ENCODE data around the gene MAP1LC3B.

MAP1LC3B gene

DNA sequence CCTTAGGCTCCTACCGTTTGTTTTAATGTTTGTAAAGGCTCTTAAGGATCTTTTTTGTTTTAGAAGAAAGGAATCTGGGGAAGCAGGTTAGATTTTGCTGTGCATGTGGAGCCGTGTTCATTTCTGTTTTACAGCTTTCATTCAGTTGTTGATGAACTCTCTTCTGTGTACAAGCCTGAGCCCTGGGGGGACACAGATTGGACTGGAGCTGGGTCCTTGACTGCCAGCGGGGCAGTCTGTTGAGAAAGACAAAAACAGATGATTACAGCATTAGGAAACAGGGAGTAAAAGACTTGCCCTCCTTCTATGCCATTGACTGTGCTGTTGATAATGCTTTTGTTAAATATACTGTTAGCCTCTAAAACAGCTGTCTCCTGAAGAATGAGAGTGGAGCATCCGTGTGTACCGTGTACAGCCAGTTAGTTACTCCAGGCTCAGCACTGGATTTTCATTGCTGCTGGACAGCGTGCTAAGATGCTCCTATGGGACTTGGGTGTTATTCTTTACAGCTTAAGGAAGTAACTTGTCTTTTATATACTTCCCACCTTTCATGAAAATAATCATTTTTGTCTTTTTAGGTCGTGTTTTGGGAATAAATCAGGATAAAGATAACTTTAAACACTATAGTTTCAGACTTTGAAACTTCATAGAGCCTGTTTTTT lies 3.2 kb downstream of the MAP1LC3B start:
- H3K4me3 ChIP-seq (ENCODE audit: low read depth, low read length): no peak overlapping the region
- DNase-seq (ENCODE audit: low read depth): no peak

DNA sequence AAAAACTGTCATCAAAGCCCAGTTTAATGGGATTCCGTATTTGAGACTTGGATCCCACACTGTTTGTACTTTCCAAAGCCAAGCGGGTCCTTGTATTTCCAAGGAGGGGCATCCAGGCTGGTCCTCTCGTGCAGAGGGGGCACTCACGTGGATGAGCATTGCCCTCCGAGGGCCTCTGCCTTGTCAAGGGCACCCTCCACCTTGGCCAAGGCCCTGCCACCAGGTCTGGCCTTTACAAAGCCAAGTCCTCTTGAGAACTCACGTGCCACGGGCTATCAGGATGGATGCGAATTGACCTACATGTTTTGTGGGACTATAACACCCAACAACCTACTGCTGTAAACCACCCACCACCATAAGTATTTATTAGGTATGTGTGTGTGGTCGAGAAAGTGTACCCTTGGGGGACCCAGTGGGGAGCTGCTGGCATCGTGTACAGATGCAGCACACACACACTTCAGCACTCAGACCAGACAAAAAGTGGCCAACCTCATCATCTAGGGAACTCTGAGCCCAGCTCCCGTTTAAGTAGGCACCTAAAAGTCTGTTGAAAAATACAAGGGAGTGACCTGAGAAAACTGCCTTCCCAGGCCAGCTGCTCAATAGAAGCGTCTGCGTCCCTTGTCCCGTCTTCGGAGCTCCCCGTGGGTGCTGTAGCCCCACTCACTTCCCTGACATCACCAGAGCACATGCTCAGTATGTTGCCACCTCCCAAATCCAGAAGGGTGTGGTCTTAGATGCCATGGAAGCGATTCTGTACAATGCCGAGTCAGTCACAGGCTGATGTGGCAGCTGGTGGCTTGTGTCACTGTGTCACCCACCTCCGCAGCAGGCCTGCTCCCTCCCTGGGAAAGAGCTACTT lies 12.9 kb downstream of the MAP1LC3B start:
- H3K4me3 ChIP-seq (ENCODE audit: low read depth, low read length): no peak overlapping the region
- no peak for DNase-seq (ENCODE audit: low read depth)

DNA sequence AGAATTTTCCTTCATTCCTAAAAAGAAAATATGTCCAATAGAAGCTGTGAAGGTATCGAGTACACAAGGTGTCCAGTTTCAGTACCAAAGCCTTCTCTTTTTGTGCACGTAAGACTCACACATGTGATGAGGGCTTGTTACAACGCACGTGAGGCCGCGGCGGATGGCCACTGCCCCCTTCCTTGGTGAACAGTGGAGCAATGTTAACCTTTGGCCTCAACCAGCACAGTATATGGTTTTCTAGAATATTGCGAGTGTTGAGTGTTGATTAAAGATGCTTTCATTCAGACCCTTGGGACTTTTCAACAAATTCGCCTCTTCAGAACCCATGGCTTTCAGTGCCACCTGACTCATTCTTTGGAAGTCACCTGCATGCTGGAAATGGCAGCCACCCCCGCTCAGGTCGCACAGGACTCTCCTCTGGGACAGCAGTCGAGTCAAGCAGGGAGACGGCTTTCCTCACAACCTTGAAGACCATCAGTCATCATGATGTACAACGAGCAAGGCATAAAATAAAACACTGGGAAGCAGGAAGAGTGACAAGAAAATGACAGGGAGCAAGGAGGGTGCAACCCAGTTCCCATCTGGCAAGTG lies 14.5 kb downstream of the MAP1LC3B start:
- H3K4me3 ChIP-seq (ENCODE audit: low read depth, low read length): no peak overlapping the region
- DNase-seq (ENCODE audit: low read depth): no peak

DNA sequence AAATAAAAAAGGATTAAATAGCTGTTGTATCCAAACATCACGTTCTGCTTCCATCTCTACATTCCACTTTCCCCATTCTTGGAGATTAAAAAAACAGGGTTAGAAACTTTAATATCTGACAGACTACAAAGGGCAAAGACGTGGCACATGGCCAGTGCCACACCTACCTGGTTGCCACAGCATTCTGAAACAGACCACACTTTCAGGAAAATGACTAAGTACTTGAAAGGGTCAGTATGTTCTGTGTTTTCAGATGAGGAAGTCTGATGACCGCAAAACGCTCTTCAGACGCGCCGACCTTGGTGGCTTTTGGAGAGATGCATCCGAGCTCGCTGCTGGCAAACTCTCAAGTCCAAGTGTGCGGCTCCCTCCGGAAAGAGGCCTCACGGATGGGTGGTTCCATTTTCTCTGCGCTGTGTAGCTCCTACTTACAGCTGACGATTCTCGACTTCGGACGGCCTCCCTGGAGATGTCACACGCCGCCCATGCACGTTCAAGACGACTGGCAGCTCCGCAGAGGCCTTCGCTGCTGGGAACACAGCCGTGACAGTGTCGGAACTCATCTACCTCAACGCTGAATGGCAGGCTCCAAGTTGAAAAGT lies 15.5 kb downstream of the MAP1LC3B start:
- no peak overlapping the region for H3K4me3 ChIP-seq (ENCODE audit: low read depth, low read length)

DNA sequence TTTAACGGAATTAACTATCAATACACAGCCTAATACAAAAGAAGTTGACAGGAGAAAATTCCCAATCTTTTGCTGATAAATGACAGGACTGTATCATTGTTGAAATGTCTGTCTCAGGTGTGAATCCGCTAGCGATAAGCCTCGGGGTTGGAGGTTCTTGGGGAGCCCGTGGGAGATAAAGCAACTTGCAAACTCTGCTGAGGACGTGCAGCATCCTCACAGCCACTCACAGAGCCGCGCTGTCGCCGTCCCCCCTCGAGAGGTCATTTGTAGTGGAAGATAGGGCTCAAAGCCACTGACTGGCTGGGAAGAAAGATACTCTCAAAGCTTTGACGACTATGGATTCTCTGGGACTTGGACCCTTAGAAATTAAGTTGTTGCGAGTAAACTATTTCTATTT lies 17.0 kb downstream of the MAP1LC3B start:
- DNase-seq (ENCODE audit: low read depth): no peak

More for the DNA sequence above, 15.5 kb downstream of the MAP1LC3B start:
- DNase-seq (ENCODE audit: low read depth): peak; percentile 24

DNA sequence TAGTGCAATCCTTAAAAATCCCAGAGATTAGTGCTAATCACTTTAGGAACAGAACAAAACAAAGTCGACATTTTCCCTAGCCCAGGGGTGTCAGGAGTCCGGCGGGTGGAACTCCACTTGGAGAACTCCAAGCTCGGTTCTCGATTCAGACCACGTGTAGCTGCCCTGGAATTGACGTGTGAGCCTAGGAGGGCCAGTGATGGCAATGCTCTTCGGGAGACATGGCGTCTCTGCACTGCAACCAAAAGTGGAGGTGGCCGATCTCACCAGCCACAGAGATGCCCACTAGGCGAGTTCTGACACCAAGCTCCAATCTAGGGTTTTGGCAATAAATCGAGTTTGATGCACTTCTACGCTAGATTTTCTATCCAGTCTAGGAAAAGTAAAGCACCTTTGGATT lies 17.6 kb downstream of the MAP1LC3B start:
- DNase-seq (ENCODE audit: low read depth): no peak
- H3K4me3 ChIP-seq (ENCODE audit: low read depth, low read length): no peak overlapping the region

More for the DNA sequence above, 17.0 kb downstream of the MAP1LC3B start:
- no peak overlapping the region for H3K4me3 ChIP-seq (ENCODE audit: low read depth, low read length)

DNA sequence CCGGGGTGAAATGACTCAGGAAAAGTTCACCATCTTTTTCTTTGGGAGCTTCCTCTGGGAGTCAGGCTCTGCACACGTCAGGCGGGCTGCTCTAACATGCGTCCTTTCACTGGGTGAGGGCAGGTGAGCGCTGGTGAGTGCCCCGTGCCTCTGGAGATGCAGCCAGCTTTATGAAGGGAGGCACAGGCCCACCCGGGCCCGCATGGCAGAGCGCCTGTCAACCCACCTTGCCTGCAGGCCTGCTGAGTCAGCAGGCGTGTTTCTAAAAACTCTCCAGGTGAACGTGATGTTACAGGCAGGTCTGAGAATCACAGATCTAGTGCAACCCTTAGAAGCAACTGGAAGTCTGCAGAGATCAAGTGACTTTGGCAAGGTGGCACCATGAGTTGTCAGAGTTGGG lies 18.4 kb downstream of the MAP1LC3B start:
- no peak for DNase-seq (ENCODE audit: low read depth)
- no peak overlapping the region for H3K4me3 ChIP-seq (ENCODE audit: low read depth, low read length)

DNA sequence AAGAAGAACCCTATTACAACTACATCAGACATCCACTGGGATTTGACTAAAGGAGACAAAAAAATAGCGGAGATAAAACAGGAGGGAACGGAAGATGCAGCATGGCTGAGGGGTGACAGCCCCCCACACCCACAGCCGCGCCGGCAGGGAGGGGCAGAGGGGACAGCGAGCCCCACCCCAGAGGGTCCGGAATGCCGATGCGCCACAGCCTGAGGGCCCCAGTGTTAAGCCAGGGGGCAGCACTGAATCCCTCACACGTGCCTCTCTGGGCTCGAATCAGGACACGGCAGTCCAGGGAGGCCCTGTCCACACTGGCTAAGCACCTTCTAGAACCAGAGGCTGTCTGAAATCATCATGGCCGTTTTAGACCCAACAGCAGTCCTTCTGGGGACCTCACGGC lies 18.8 kb downstream of the MAP1LC3B start:
- DNase-seq (ENCODE audit: low read depth): no peak
- H3K4me3 ChIP-seq (ENCODE audit: low read depth, low read length): no peak overlapping the region

DNA sequence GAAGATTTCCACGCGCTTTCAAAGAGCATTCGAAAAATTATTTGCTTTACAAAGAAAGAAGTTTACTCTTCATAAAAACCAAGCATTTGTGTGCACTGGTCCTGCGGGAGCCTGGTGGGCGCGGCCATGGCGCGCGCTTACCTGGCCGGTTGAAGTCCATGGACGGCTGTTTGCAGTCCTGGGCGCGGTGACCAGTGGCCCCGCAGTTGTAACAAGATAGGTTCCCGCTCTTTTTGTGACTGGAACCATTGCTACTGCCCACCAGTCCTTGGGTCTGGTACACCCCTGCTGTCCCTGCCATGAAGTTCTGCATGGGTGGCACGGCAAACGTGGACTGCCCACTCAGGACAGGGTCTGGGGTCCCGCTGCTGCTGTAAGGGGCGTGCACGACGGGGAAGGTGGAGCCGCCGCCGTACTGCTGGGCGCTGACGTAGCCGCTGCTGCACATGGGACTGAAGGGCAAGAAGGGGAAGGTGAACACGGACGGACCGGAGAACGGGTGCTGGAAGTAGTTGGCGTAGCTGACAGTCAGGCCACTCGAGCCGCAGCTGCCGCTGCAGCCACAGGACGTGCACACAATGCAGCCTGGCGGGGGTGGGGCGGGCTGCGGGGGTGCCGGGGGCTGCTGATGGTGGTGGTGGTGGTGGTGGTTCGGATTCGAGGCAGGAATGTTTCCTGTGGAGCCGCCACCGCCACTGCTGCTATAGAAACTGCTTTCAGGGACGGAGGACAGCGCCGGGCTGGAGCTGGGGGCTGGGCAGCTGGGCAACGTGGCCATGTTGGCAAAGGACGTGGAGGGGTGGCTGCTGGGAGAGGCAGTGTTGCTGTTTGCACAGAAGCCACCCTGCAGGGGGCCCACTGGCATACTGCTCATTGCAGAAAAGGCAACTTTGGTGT lies 19.5 kb downstream of the MAP1LC3B start:
- no peak overlapping the region for H3K4me3 ChIP-seq (ENCODE audit: low read depth, low read length)
- no peak for DNase-seq (ENCODE audit: low read depth)

DNA sequence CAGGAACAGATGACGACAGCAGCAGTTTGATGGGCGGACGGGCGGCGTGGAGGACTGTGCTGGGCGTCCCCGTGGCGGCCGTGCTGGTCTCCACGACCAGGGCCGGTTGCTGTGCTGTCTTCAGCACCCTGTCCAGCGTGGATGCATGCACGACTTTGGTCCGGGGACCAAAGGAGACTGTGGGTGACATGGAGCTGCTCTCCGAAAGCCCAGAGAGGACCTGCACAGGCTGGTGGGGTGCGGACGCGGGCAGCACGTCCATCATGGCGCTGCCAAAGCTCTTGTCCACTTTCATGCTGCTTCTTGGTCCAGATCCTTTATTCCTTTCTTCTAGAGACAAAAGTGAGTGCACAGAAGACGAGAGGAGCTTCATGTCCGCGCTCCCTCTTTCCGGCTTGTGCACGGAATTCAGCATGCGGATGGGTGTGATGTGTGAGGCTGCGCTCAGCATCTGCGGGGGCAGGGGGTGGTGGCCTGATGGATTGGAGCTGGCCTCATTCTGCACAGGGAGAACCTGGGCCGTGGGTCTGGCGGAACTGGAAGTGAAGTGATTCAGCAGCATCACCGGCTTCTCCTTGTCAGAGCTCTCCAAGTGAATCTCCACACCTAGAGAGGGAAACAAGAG lies 20.3 kb downstream of the MAP1LC3B start:
- DNase-seq (ENCODE audit: low read depth): no peak
- no peak overlapping the region for H3K4me3 ChIP-seq (ENCODE audit: low read depth, low read length)

DNA sequence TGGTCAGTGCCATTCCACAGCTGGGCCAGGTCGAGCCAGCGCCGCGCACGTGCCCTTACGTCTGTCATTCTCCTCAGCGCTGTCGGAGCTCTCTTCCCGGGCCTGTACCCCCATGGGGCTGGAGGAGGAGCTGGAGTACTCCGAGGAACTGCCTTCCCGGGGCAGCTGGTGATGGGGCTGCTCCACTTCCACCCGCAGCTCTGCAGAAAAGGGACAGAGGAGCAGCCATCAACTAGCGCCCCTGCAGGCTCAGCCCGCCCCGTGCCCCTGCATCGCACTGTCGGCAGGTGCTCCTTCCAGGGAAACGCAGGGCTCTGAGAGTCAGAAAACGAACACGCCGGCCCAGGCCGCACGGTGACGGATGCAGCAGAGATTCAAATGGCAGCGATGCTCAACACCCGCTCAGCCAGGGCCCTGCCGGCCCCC lies 20.9 kb downstream of the MAP1LC3B start:
- no peak overlapping the region for H3K4me3 ChIP-seq (ENCODE audit: low read depth, low read length)
- DNase-seq (ENCODE audit: low read depth): no peak

DNA sequence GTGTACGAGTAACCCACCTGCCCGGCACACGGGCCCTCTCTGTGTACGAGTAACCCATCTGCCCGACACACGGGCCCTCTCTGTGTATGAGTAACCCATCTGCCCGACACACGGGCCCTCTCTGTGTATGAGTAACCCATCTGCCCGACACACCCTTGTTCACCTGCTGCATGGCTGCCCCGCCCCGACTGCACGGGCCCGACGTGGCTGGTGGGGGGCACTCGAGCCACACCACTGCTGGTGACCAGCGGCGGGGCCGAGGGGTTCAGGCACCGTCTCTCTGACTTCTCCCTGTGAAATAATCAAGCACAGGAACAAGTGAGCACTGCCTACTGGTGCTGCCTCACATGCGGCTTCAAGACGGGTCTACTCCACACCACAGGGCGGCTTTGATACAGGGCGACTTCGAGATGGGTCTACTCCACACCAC lies 22.1 kb downstream of the MAP1LC3B start:
- DNase-seq (ENCODE audit: low read depth): no peak
- H3K4me3 ChIP-seq (ENCODE audit: low read depth, low read length): no peak overlapping the region

DNA sequence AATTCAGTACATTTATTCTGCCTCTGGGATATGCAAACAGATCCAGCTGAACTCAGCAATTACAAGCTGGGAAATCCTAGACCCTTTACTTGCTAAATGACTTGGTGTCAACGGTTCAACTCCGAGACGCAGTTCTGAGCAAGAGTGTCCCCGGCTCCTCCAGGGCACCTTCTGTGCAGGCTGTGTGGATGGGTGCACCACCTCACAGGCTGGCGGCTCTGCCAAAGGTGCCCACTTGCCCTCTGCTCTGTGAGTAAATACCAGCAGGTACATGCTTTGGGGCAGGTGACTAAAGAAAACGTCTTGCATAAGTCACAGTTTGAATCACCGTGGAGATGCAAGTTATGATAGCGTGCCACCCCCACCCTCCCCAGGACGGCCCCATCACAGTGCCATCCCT lies 23.3 kb downstream of the MAP1LC3B start:
- H3K4me3 ChIP-seq (ENCODE audit: low read depth, low read length): no peak overlapping the region
- DNase-seq (ENCODE audit: low read depth): no peak

DNA sequence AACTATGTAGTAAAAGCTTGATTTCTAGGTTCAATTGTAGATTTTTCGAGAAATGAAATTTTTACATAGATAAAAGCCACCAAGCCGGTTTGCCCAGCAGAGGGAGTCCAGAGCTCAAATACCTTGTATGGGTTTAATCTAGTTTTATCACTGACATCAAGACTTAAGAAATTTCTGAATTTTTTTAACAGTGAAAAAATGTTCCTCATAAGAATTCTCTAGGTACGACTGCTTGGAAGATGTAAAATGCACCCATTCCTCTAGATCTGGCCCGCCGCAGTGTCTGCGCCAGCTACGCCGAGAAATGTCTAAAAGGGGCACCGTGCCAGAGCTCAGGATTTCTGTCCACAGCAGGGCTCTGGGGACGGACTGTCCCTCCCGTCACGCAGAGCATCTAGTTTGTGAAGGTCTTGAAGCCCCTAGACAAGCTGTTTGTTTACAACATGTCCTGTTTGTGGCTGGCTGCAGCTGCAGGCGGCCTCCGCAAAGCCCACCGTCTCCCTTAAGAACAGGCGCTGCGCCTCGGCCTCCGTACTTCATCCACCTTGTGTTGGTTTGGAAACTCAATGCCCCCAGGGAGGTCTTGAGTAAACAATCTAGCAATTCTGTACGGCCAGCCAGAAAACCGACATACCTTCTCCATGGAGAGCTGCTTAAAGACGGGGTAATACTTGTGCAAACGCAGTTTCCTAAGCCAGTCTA lies 24.8 kb downstream of the MAP1LC3B start:
- peak; percentile 21 for DNase-seq (ENCODE audit: low read depth)
- no peak overlapping the region for H3K4me3 ChIP-seq (ENCODE audit: low read depth, low read length)

DNA sequence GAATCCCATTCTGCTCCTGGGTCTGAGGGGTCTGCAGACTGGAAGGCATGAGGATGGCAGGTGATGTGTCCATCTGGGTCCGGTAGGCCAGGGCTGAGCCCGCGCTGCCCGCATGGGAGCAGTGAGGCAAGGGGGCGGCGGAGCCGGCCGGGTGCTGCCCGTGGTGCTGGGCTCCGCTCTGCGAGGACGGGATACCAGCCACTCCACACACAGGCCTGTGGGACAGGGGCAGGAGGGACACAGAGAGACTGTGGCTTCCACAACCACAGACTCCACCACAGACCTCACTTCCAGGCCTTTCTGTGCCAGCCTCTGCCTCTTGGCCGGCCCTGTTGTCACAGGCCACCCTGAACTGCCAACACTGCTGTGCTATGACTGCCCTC lies 25.4 kb downstream of the MAP1LC3B start:
- no peak for DNase-seq (ENCODE audit: low read depth)
- no peak overlapping the region for H3K4me3 ChIP-seq (ENCODE audit: low read depth, low read length)

DNA sequence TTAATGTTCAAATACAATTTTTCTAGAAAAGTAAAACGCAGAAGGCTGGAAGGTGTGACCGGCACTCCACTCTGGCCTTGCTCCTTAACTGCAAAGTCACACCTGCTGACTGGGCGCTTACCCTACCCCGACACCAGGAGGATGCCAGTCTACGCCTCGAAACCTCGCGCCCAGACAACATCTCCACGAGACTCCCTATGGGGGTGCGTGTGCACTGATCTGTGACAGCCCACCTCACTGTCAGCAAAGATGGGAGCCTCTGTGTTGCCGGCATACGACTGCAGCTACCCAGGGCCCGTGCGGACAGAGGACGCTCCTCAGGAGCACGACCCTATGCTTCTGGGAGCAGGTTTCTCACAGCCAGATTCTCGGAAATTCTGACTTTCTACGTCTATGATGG lies 26.1 kb downstream of the MAP1LC3B start:
- no peak for DNase-seq (ENCODE audit: low read depth)
- H3K4me3 ChIP-seq (ENCODE audit: low read depth, low read length): no peak overlapping the region

DNA sequence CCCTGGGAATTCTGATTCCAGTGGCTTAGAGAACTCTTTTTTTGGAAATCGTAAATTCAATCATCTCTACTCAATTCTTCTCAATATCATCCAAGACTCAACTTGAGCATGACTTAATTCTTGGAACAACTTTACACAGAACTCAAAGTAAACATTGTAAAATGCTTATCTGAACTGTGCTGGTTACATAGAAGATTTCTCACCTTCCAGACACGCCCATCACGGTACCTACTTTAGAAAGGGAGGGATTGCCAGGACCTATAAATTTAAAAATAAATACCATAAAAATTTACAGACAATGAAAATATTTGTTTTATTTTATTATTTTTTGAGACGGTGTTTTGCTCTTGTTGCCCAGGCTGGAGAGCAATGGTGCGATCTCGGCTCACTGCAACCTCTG lies 26.5 kb downstream of the MAP1LC3B start:
- no peak overlapping the region for H3K4me3 ChIP-seq (ENCODE audit: low read depth, low read length)
- no peak for DNase-seq (ENCODE audit: low read depth)
